AG20443 (cell line): ENCODE data around the gene FSIP1.

ENCODE experiments used
- DNase-seq: peaks from one replicate; pipeline ENCODE4 v3.0.0; 2012; ENCODE audit warnings: low spot score, mixed read lengths

The FSIP1 gene

GRCh38 chr15:39618063-39618823 lies 164.4 kb downstream of the FSIP1 start:
- DNase-seq: no peak

- DNase-seq: no peak
Observed at GRCh38 chr15:39616731-39617455, 165.7 kb downstream of the FSIP1 start.

- DNase-seq: no peak
Observed at GRCh38 chr15:39613861-39614260, 168.8 kb downstream of the FSIP1 start.

GRCh38 chr15:39613271-39613670 lies 169.4 kb downstream of the FSIP1 start:
- DNase-seq: no peak

- DNase-seq: no peak
Observed at GRCh38 chr15:39610665-39611064, 172.0 kb downstream of the FSIP1 start.

GRCh38 chr15:39609166-39609916 lies 173.3 kb downstream of the FSIP1 start:
- no peak for DNase-seq

GRCh38 chr15:39608185-39609139 lies 174.2 kb downstream of the FSIP1 start:
- no peak for DNase-seq

- no peak for DNase-seq
Observed at GRCh38 chr15:39605146-39605545, 177.5 kb downstream of the FSIP1 start.

- no peak for DNase-seq
Observed at GRCh38 chr15:39602143-39602542, 180.5 kb downstream of the FSIP1 start.

GRCh38 chr15:39599871-39600270 lies 182.8 kb downstream of the FSIP1 start:
- DNase-seq: no peak

GRCh38 chr15:39598958-39599845 lies 183.4 kb downstream of the FSIP1 start:
- DNase-seq: no peak

GRCh38 chr15:39598186-39598850 lies 184.3 kb downstream of the FSIP1 start:
- DNase-seq: no peak

- no peak for DNase-seq
Observed at GRCh38 chr15:39597751-39598185, 184.9 kb downstream of the FSIP1 start.

GRCh38 chr15:39597336-39597735 lies 185.3 kb downstream of the FSIP1 start:
- no peak for DNase-seq

GRCh38 chr15:39596358-39597051 lies 186.1 kb downstream of the FSIP1 start:
- DNase-seq: no peak

- no peak for DNase-seq
Observed at GRCh38 chr15:39595338-39596221, 187.1 kb downstream of the FSIP1 start.

GRCh38 chr15:39594446-39595337 lies 187.9 kb downstream of the FSIP1 start:
- DNase-seq: no peak
